Measurements from ENCODE around the gene HNRNPA2B1. TPM values are rescaled to one million over a fixed set of nuclear protein-coding genes. Genes with fewer than 3 reads are reported as not detected.

Gene HNRNPA2B1
- total and polyA plus RNA-seq, 12 donors = 98.1 to 1,201 (median 378) TPM

GRCh38 chr7:26224359-26224758, 23.8 kb upstream of the HNRNPA2B1 start:
- Histone ChIP-seq H3K9me3 (replicated peaks in 1 of 3) (no peaks in the 10 kb centered on the region), H3K27me3 (no peaks in the 10 kb centered on the region), H3K4me3 (no peak overlapping the region), H3K36me3 (replicated peaks in 1 of 2) (no peaks in the 10 kb centered on the region), H3K4me1 (replicated peaks in 1 of 2) (no peaks in the 10 kb centered on the region), H3K27ac (no peak overlapping the region)
- 46 to 60% (median 58%) methylated on average over 5 of the region's 5 CpGs for WGBS, 4 donors
- intact Hi-C loops (cut with DNase I) = no loop called here
- TF ChIP-seq POLR2A (IDR thresholded peaks at IDR 0.05) (no peak), CTCF (IDR thresholded peaks at IDR 0.05) (no peak)
- peak in 1 of 7 donors; percentile 8 for DNase-seq

- H3K4me1 ChIP-seq (replicated peaks in 1 of 2) = no peaks in the 10 kb centered on the region
- intact Hi-C loops (cut with DNase I) = no loop called here
Observed at GRCh38 chr7:26216049-26216448, 15.5 kb upstream of the HNRNPA2B1 start.

GRCh38 chr7:26213807-26214515, 13.4 kb upstream of the HNRNPA2B1 start:
- Histone ChIP-seq H3K9me3 (replicated peaks in 1 of 3) (no peaks in the 10 kb centered on the region), H3K27ac (no peak overlapping the region), H3K36me3 (replicated peaks in 1 of 2) (peaks cover 0 to 36% of the 10 kb centered on the region in 2 donors), H3K4me3 (no peak overlapping the region), H3K4me1 (replicated peaks in 1 of 2) (no peaks in the 10 kb centered on the region), H3K27me3 (no peaks in the 10 kb centered on the region)
- no peak for DNase-seq
- WGBS, 4 donors = 78 to 83% (median 82%) methylated on average over 5 of the region's 5 CpGs
- intact Hi-C loops (cut with DNase I) = no loop called here
- no peak for TF ChIP-seq POLR2A (IDR thresholded peaks at IDR 0.05)
- no peak for TF ChIP-seq CTCF (IDR thresholded peaks at IDR 0.05)

More at GRCh38 chr7:26216049-26216448, 15.5 kb upstream of the HNRNPA2B1 start:
- DNase-seq = no peak
- TF ChIP-seq CTCF (IDR thresholded peaks at IDR 0.05) (no peak), POLR2A (IDR thresholded peaks at IDR 0.05) (no peak)
- Histone ChIP-seq H3K27me3 (no peaks in the 10 kb centered on the region), H3K4me3 (no peak overlapping the region), H3K36me3 (replicated peaks in 1 of 2) (peaks cover 0 to 17% of the 10 kb centered on the region in 2 donors), H3K27ac (no peak overlapping the region), H3K9me3 (replicated peaks in 1 of 3) (no peaks in the 10 kb centered on the region)
- 64 to 82% (median 73%) methylated on average over 2 of the region's 2 CpGs for WGBS, 4 donors

GRCh38 chr7:26212921-26213718, 12.6 kb upstream of the HNRNPA2B1 start:
- no peak for TF ChIP-seq CTCF (IDR thresholded peaks at IDR 0.05)
- WGBS, 4 donors = 92 to 97% (median 96%) methylated on average over 2 of the region's 2 CpGs
- Histone ChIP-seq H3K4me1 (replicated peaks in 1 of 2) (no peaks in the 10 kb centered on the region), H3K27ac (no peak overlapping the region), H3K27me3 (no peaks in the 10 kb centered on the region), H3K9me3 (replicated peaks in 1 of 3) (no peaks in the 10 kb centered on the region), H3K4me3 (no peak overlapping the region), H3K36me3 (replicated peaks in 1 of 2) (peaks cover 0 to 44% of the 10 kb centered on the region in 2 donors)
- intact Hi-C loops (cut with DNase I) = no loop called here
- DNase-seq = no peak
